Neural cell (in vitro differentiated cells): ENCODE data around the gene INPP1. TPM values are rescaled to one million over a fixed set of nuclear protein-coding genes. Genes with fewer than 3 reads are reported as not detected.

Source experiments
- H2AFZ ChIP-seq: fragments of 200-600, 300-800 bp; sonication (generic), shearing (Covaris generic); 2 replicates; pipeline ENCODE4 v1.6.0; 2014; ENCODE audit warnings: low read depth, mild to moderate bottlenecking, antibody characterized with exemption, low read length, moderate library complexity
- H3F3A ChIP-seq: fragments of 200-600 bp; shearing (Covaris generic); 2 replicates; pipeline ENCODE4 v1.6.1; 2016; ENCODE audit warnings: mild to moderate bottlenecking, moderate library complexity, mixed read lengths, antibody characterized with exemption, low read length; ENCODE audit not compliant: insufficient read depth, poor library complexity, severe bottlenecking
- H3K27ac ChIP-seq: fragments of 200-600, 300-800 bp; sonication (generic), shearing (Covaris generic); 2 replicates; pipeline ENCODE4 v1.5.1; 2014; ENCODE audit warnings: mild to moderate bottlenecking, low read length, moderate library complexity
- H3K27me3 ChIP-seq: fragments of 300-800, 200-600 bp; sonication (generic), shearing (Covaris generic); 2 replicates; pipeline ENCODE4 v1.6.0; 2014; ENCODE audit warnings: mild to moderate bottlenecking, low read depth, low read length, moderate library complexity; ENCODE audit not compliant: insufficient read depth
- H3K36me3 ChIP-seq: fragments of 300-800, 200-600 bp; sonication (generic), shearing (Covaris generic); 2 replicates; pipeline ENCODE4 v1.5.1; 2014; ENCODE audit warnings: mild to moderate bottlenecking, antibody characterized with exemption, low read length, moderate library complexity; ENCODE audit not compliant: insufficient read depth
- H3K4me2 ChIP-seq: fragments of 300-800, 200-600 bp; sonication (generic), shearing (Covaris generic); 2 replicates; pipeline ENCODE4 v1.6.0; 2014; ENCODE audit warnings: mild to moderate bottlenecking, low read length
- H3K4me3 ChIP-seq: fragments of 300-800, 200-600 bp; sonication (generic), shearing (Covaris generic); 2 replicates; pipeline ENCODE4 v1.5.1; 2014; ENCODE audit warnings: mild to moderate bottlenecking, low read length, moderate library complexity
- H3K79me2 ChIP-seq: fragments of 200-600 bp; shearing (Covaris generic); replicated peaks from 2 replicates; pipeline ENCODE4 v1.6.0; 2014; ENCODE audit warnings: mild to moderate bottlenecking, low read length, moderate library complexity; ENCODE audit not compliant: insufficient read depth
- H3K9ac ChIP-seq: fragments of 300-800, 200-600 bp; sonication (generic), shearing (Covaris generic); 2 replicates; pipeline ENCODE4 v1.6.1; 2016; ENCODE audit warnings: mild to moderate bottlenecking, low read length, mixed read lengths
- H3K9me2 ChIP-seq: fragments of 200-600 bp; shearing (Covaris generic); 2 replicates; pipeline ENCODE4 v1.6.1; 2016; ENCODE audit warnings: mild to moderate bottlenecking, low read length, mixed read lengths; ENCODE audit not compliant: insufficient read depth
- H3K9me3 ChIP-seq: fragments of 200-600, 300-800 bp; sonication (generic), shearing (Covaris generic); 2 replicates; pipeline ENCODE4 v1.6.1; 2016; ENCODE audit warnings: mild to moderate bottlenecking, mixed run types, low read length, moderate library complexity, mixed read lengths
- H4K20me1 ChIP-seq: fragments of 200-600 bp; shearing (Covaris generic); 2 replicates; pipeline ENCODE4 v1.6.1; 2016; ENCODE audit warnings: mild to moderate bottlenecking, mixed run types; ENCODE audit not compliant: insufficient read depth
- CTCF ChIP-seq: fragments of 450-650 bp; IDR thresholded peaks from 2 replicates; pipeline ENCODE4 v1.5.1; 2014; ENCODE audit warnings: antibody characterized with exemption, mild to moderate bottlenecking, moderate library complexity; ENCODE audit not compliant: poor library complexity, severe bottlenecking
- EP300 ChIP-seq: fragments of 450-650 bp; conservative IDR thresholded peaks from 2 replicates; pipeline ENCODE4 v1.6.1; 2014; ENCODE audit warnings: antibody characterized with exemption, mild to moderate bottlenecking, moderate library complexity; ENCODE audit not compliant: poor library complexity, severe bottlenecking
- EZH2 ChIP-seq: fragments of 200-600, 300-800 bp; shearing (Covaris generic), sonication (generic); IDR thresholded peaks from 2 replicates; pipeline ENCODE4 v1.6.1; 2014; ENCODE audit warnings: antibody characterized with exemption, low read length, borderline replicate concordance, mild to moderate bottlenecking; ENCODE audit not compliant: insufficient read depth, poor library complexity, severe bottlenecking
- MXI1 ChIP-seq: fragments of 450-650 bp; conservative IDR thresholded peaks from 2 replicates; pipeline ENCODE4 v1.6.1; 2014; ENCODE audit warnings: antibody characterized with exemption, mild to moderate bottlenecking; ENCODE audit not compliant: poor library complexity, severe bottlenecking
- POLR2AphosphoS5 ChIP-seq: IDR thresholded peaks from 2 replicates; pipeline ENCODE4 v1.6.1; 2012
- RAD21 ChIP-seq: fragments of 450-650 bp; conservative IDR thresholded peaks from 2 replicates; pipeline ENCODE4 v1.6.1; 2014; ENCODE audit warnings: antibody characterized with exemption, mild to moderate bottlenecking, moderate library complexity
- REST ChIP-seq: IDR thresholded peaks from 2 replicates; pipeline ENCODE4 v1.6.1; 2012; ENCODE audit warnings: borderline replicate concordance
- SMC3 ChIP-seq: fragments of 450-650 bp; conservative IDR thresholded peaks from 2 replicates; pipeline ENCODE4 v1.6.1; 2014; ENCODE audit warnings: antibody characterized with exemption, mild to moderate bottlenecking, moderate library complexity; ENCODE audit not compliant: poor library complexity
- TAF1 ChIP-seq: IDR thresholded peaks from 2 replicates; pipeline ENCODE4 v1.6.1; 2012; ENCODE audit warnings: low read depth
- polyA plus RNA-seq: library from polyadenylated mRNA; depleted of rRNA; stranded (reverse); fragments of >200 nt; gene quantifications from 2 replicates; pipeline ENCODE4 v1.2.3, GENCODE V29; 2014

INPP1 gene
- polyA plus RNA-seq, 1 donor from 2014 or later: 15.1 TPM

- H3K4me3 ChIP-seq: no peak overlapping the region
- no peak for TF ChIP-seq MXI1
- no peak for TF ChIP-seq SMC3
- TF ChIP-seq EP300: no peak
- no peaks in the 10 kb centered on the region for H3K9me3 ChIP-seq
- H3K36me3 ChIP-seq: no peaks in the 10 kb centered on the region
- H3K9me2 ChIP-seq: no peaks in the 10 kb centered on the region
- no peak overlapping the region for H3K27ac ChIP-seq
- no peaks in the 10 kb centered on the region for H4K20me1 ChIP-seq
- no peak overlapping the region for H2AFZ ChIP-seq
- H3F3A ChIP-seq: no peaks in the 10 kb centered on the region
- H3K27me3 ChIP-seq: no peaks in the 10 kb centered on the region
- H3K79me2 ChIP-seq: no peaks in the 10 kb centered on the region
- H3K4me2 ChIP-seq: no peak overlapping the region
- H3K9ac ChIP-seq: no peak overlapping the region
Observed at GRCh38 chr2:190376083-190376482, 32.7 kb downstream of the INPP1 start.

GRCh38 chr2:190376591-190377245, 33.3 kb downstream of the INPP1 start:
- H3K9me3 ChIP-seq: no peaks in the 10 kb centered on the region
- no peak overlapping the region for H3K27ac ChIP-seq
- no peak overlapping the region for H2AFZ ChIP-seq
- H3K4me3 ChIP-seq: no peak overlapping the region
- H3K79me2 ChIP-seq: no peaks in the 10 kb centered on the region
- no peaks in the 10 kb centered on the region for H3F3A ChIP-seq
- H3K27me3 ChIP-seq: no peaks in the 10 kb centered on the region
- no peaks in the 10 kb centered on the region for H3K36me3 ChIP-seq
- H4K20me1 ChIP-seq: no peaks in the 10 kb centered on the region
- TF ChIP-seq TAF1 (no peak), RAD21 (no peak)
- no peaks in the 10 kb centered on the region for H3K9me2 ChIP-seq
- no peak overlapping the region for H3K4me2 ChIP-seq
- no peak overlapping the region for H3K9ac ChIP-seq

GRCh38 chr2:190378880-190379237, 35.5 kb downstream of the INPP1 start:
- Histone ChIP-seq H3K4me3 (no peak overlapping the region), H3F3A (no peaks in the 10 kb centered on the region), H4K20me1 (no peaks in the 10 kb centered on the region), H2AFZ (no peak overlapping the region), H3K36me3 (no peaks in the 10 kb centered on the region), H3K9me2 (no peaks in the 10 kb centered on the region), H3K4me2 (no peak overlapping the region), H3K9me3 (no peaks in the 10 kb centered on the region), H3K79me2 (no peaks in the 10 kb centered on the region), H3K27me3 (no peaks in the 10 kb centered on the region), H3K27ac (no peak overlapping the region), H3K9ac (no peak overlapping the region)
- TF ChIP-seq REST (no peak), EZH2 (no peak), POLR2AphosphoS5 (no peak), MXI1 (no peak), CTCF (no peak), SMC3 (no peak), TAF1 (no peak), RAD21 (no peak), EP300 (no peak)
